K562 (cell line): ENCODE data around the gene NUDT1. TPM values are rescaled to one million over a fixed set of nuclear protein-coding genes. Genes with fewer than 3 reads are reported as not detected.

Experiments
- CTCF ChIP-seq, 3 experiments: IDR thresholded peaks in 2 of 3; conservative IDR thresholded peaks in 1 of 3; 2 replicates each; pipeline ENCODE4 v1.5.1; 2011 to 2012; ENCODE audit warnings: low read length in 3 of 3, mild to moderate bottlenecking in 3 of 3, control low read depth in 2 of 3, improper control_type of control experiment in 1 of 3, inconsistent platforms in 1 of 3, low read depth in 1 of 3, mixed read lengths in 1 of 3, moderate library complexity in 1 of 3; ENCODE audit not compliant: insufficient read depth in 2 of 3
- DACH1 ChIP-seq: fragments of 450-650 bp; IDR thresholded peaks from 2 replicates; pipeline ENCODE4 v1.6.1; 2018; ENCODE audit not compliant: partially characterized antibody
- DPF2 ChIP-seq: fragments of 450-650 bp; IDR thresholded peaks from 2 replicates; pipeline ENCODE4 v1.6.1; 2016
- FOS ChIP-seq: IDR thresholded peaks from 3 replicates; pipeline ENCODE4 v1.6.1; 2011; ENCODE audit not compliant: insufficient read length; ENCODE audit errors: extremely low read depth
- FOXK1 ChIP-seq: sonication (generic); formaldehyde crosslinking; IDR thresholded peaks from 2 replicates; pipeline ENCODE4 v1.8.0; 2022; ENCODE audit warnings: missing genetic modification reagents, mild to moderate bottlenecking, borderline replicate concordance
- GTF2F1 ChIP-seq: IDR thresholded peaks from 2 replicates; pipeline ENCODE4 v1.6.1; 2011; ENCODE audit warnings: low read depth, low read length, improper control_type of control experiment
- RBFOX2 ChIP-seq: fragments of 200-400 bp; formaldehyde crosslinking; IDR thresholded peaks from 2 replicates; pipeline ENCODE4 v1.6.1; 2017; ENCODE audit warnings: low read depth, mild to moderate bottlenecking, low read length, moderate library complexity
- RCOR1 ChIP-seq, 2 experiments: IDR thresholded peaks; 2 replicates each; pipeline ENCODE4 v1.6.1; 2012; ENCODE audit warnings: low read depth in 2 of 2, low read length in 2 of 2, borderline replicate concordance in 1 of 2, improper control_type of control experiment in 1 of 2
- ZNF263 ChIP-seq: sonication (generic); formaldehyde crosslinking; IDR thresholded peaks from 2 replicates; pipeline ENCODE4 v1.8.0; 2022; ENCODE audit warnings: mild to moderate bottlenecking, missing genetic modification reagents, borderline replicate concordance
- polyA plus RNA-seq, 8 experiments: library from polyadenylated mRNA; depleted of rRNA in 4 of 8; stranded (reverse) in 5 of 8; unstranded in 3 of 8; fragments of >200 nt; fragmentation: Nextera tagmentation in 2 of 8; fragmentation: Illumina TruSeq in 1 of 8; extraction: Ambion mirVana in 2 of 8; extraction: Trizol in 1 of 8; gene quantifications; 2 replicates each; pipeline versions ENCODE4 v1.2.1 to v1.2.3, GENCODE V29; 2011 to 2014; ENCODE audit warnings: inconsistent platforms in 1 of 8, missing spikeins in 1 of 8
- total RNA-seq, 7 experiments: library from RNA; depleted of rRNA in 6 of 7; stranded (reverse); fragments of >200 nt in 6 of 7; fragmentation: Illumina TruSeq in 2 of 7; extraction: Trizol in 2 of 7; gene quantifications; 2 replicates each; pipeline versions ENCODE4 v1.2.1 to v1.2.3, GENCODE V29; 2011 to 2021; ENCODE audit warnings: low replicate concordance in 1 of 7
- TF ChIP-seq, protein P1 (sequence below): sonication (generic); formaldehyde crosslinking; IDR thresholded peaks from 2 replicates; pipeline ENCODE4 v1.8.0; 2022; ENCODE audit warnings: mild to moderate bottlenecking, missing genetic modification reagents
- TF ChIP-seq, protein P2 (sequence below): sonication (generic); formaldehyde crosslinking; IDR thresholded peaks from 2 replicates; pipeline ENCODE4 v1.8.0; 2022; ENCODE audit warnings: missing genetic modification reagents, mild to moderate bottlenecking, moderate library complexity, borderline replicate concordance
- TF ChIP-seq, protein P3 (sequence below): sonication (generic); formaldehyde crosslinking; IDR thresholded peaks from 2 replicates; pipeline ENCODE4 v1.8.0; 2022; ENCODE audit warnings: mild to moderate bottlenecking, low read depth, missing genetic modification reagents
- TF ChIP-seq, protein P4 (sequence below): fragments of 450-650 bp; IDR thresholded peaks from 2 replicates; pipeline ENCODE4 v1.6.1; 2016; ENCODE audit warnings: antibody characterized with exemption
- TF ChIP-seq, protein P5 (sequence below): sonication (generic); formaldehyde crosslinking; IDR thresholded peaks from 2 replicates; pipeline ENCODE4 v1.9.0; 2022; ENCODE audit warnings: mild to moderate bottlenecking, missing genetic modification reagents

NUDT1 gene
- total and polyA plus RNA-seq, 9 of the 15 experiments (the other 6 are each of a cell fraction or from before 2014, with no cell fraction given): 5.3 to 73.3 (median 29.6) TPM

DNA sequence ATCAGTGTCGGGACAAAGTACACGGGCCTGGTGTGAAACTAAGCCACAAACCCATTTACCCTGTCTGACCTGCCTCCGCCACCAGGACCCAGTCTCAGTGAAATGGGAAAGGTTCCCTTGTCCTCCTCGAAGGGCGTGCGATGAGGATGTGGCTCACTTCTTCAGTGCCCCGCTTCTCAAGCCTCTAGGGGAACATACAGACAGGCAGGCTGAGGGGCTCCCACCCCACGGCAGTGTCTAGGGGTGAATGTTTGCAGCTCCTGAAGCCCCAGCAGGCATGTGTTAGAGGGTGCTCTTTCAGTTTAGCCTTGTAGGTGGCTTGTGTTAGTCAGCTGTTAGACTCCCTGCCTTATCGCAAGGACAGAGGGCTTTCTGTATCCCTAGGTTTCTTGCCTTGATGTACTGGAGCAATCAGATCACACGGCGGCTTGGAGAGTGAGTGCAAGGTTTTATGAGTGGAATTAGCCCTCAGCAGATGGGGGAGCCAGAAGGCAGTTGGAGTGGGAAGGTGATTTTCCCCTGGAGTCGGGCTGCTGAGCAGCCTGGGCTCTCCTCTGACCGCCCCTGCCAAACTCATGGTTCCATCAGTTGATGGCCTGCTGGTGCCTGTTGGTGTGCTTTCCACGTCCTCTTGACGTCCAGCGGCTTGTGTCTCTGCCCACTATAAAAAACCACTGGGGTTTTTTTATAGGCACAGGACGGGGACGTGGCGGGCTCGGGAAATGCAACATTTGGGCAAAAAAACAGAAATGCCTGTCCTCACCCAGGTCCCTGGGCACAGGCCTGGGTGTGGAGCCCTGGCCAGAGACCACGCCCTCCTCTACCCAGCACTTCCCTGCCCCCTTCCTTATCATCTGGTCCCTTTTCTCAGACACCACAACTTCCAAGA, 759 bp downstream of the NUDT1 start (continued):
- TF ChIP-seq, protein P1, sequence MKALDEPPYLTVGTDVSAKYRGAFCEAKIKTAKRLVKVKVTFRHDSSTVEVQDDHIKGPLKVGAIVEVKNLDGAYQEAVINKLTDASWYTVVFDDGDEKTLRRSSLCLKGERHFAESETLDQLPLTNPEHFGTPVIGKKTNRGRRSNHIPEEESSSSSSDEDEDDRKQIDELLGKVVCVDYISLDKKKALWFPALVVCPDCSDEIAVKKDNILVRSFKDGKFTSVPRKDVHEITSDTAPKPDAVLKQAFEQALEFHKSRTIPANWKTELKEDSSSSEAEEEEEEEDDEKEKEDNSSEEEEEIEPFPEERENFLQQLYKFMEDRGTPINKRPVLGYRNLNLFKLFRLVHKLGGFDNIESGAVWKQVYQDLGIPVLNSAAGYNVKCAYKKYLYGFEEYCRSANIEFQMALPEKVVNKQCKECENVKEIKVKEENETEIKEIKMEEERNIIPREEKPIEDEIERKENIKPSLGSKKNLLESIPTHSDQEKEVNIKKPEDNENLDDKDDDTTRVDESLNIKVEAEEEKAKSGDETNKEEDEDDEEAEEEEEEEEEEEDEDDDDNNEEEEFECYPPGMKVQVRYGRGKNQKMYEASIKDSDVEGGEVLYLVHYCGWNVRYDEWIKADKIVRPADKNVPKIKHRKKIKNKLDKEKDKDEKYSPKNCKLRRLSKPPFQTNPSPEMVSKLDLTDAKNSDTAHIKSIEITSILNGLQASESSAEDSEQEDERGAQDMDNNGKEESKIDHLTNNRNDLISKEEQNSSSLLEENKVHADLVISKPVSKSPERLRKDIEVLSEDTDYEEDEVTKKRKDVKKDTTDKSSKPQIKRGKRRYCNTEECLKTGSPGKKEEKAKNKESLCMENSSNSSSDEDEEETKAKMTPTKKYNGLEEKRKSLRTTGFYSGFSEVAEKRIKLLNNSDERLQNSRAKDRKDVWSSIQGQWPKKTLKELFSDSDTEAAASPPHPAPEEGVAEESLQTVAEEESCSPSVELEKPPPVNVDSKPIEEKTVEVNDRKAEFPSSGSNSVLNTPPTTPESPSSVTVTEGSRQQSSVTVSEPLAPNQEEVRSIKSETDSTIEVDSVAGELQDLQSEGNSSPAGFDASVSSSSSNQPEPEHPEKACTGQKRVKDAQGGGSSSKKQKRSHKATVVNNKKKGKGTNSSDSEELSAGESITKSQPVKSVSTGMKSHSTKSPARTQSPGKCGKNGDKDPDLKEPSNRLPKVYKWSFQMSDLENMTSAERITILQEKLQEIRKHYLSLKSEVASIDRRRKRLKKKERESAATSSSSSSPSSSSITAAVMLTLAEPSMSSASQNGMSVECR (CRISPR knock-in tag): peak; percentile 66
- 0 out of 2 replicates have a peak, but pooled peaks have one; percentile 9 for TF ChIP-seq RBFOX2
- TF ChIP-seq GTF2F1: no peak
- TF ChIP-seq RCOR1 (IDR thresholded peaks at IDR 0.05; ENCODE audit: borderline replicate concordance in 1 of 2, low read depth in 2 of 2, low read length in 2 of 2): peak in 1 of 2 experiments; percentile 54; a peak in 1 of 4 replicates
- TF ChIP-seq FOXK1: no peak
- TF ChIP-seq, protein P2, sequence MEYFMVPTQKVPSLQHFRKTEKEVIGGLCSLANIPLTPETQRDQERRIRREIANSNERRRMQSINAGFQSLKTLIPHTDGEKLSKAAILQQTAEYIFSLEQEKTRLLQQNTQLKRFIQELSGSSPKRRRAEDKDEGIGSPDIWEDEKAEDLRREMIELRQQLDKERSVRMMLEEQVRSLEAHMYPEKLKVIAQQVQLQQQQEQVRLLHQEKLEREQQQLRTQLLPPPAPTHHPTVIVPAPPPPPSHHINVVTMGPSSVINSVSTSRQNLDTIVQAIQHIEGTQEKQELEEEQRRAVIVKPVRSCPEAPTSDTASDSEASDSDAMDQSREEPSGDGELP (CRISPR knock-in tag): peak; percentile 94
- no peak; the same call in 1 of the 2 replicates for TF ChIP-seq ZNF263
- peak; percentile 92 for TF ChIP-seq DACH1
- 0 out of 6 replicates have a peak, but pooled peaks of 1 of the 3 experiments have one; percentile 6 for TF ChIP-seq CTCF (IDR thresholded peaks at IDR 0.05 in 2 of 3, conservative IDR thresholded peaks at IDR 0.05 in 1 of 3; ENCODE audit: insufficient read depth in 2 of 3, low read depth in 1 of 3, low read length in 3 of 3)
- TF ChIP-seq, protein P3, sequence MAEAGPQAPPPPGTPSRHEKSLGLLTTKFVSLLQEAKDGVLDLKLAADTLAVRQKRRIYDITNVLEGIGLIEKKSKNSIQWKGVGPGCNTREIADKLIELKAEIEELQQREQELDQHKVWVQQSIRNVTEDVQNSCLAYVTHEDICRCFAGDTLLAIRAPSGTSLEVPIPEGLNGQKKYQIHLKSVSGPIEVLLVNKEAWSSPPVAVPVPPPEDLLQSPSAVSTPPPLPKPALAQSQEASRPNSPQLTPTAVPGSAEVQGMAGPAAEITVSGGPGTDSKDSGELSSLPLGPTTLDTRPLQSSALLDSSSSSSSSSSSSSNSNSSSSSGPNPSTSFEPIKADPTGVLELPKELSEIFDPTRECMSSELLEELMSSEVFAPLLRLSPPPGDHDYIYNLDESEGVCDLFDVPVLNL (CRISPR knock-in tag): no peak
- TF ChIP-seq, protein P4, sequence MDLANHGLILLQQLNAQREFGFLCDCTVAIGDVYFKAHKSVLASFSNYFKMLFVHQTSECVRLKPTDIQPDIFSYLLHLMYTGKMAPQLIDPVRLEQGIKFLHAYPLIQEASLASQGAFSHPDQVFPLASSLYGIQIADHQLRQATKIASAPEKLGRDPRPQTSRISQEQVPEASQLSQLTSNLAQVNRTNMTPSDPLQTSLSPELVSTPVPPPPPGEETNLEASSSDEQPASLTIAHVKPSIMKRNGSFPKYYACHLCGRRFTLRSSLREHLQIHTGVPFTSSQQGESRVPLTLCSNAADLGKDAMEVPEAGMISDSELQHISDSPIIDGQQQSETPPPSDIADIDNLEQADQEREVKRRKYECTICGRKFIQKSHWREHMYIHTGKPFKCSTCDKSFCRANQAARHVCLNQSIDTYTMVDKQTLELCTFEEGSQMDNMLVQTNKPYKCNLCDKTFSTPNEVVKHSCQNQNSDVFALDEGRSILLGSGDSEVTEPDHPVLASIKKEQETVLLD: peak; percentile 26; the same call in 1 of the 2 replicates
- no peak for TF ChIP-seq FOS
- TF ChIP-seq, protein P5, sequence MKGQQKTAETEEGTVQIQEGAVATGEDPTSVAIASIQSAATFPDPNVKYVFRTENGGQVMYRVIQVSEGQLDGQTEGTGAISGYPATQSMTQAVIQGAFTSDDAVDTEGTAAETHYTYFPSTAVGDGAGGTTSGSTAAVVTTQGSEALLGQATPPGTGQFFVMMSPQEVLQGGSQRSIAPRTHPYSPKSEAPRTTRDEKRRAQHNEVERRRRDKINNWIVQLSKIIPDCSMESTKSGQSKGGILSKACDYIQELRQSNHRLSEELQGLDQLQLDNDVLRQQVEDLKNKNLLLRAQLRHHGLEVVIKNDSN: 0 out of 2 replicates have a peak, but pooled peaks have one; percentile 6
- TF ChIP-seq DPF2: peak; percentile 36
